HEK293T (cell line): ENCODE data around the gene IL5RA.

Source experiments
- NFRKB ChIP-seq: fragments of 450-650 bp; IDR thresholded peaks from 2 replicates; pipeline ENCODE4 v1.6.1; 2016; ENCODE audit warnings: mild to moderate bottlenecking, moderate library complexity
- TARDBP ChIP-seq: fragments of 450-650 bp; IDR thresholded peaks from 2 replicates; pipeline ENCODE4 v1.6.1; 2016

DNA sequence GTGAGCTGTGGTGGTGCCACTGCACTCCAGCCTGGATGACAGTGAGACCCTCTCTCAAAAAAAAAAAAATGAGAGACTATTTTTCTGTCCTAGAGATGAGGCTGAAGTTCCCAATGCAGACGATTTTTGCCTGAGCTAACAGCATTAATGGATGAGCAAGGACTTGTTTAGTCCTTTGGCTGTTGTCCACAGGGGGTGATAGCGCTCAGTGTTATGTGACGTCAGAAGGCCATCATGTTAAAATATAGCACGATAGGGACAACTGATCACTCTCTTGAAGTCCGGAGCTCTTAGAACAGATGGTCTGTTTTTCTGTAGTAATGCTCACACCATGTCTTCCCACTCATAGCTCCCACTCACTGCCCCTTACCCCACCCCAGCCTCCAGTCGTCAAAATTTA is 23.3 kb upstream of the IL5RA start:
- no peak for TF ChIP-seq NFRKB
- TF ChIP-seq TARDBP, result no peak
